GM10248 (cell line): ENCODE data around the gene CEP41.

Experiments
- CTCF ChIA-PET: fragments of 300-600 bp; sonication (Branson Sonifier 250); formaldehyde crosslinking; extraction: SDS; loops from one replicate; lab custom pipeline; 2021; ENCODE audit warnings: antibody characterized with exemption; lab: Yijun Ruan, JAX
- POLR2A ChIA-PET: fragments of 350-650 bp; sonication (Branson Sonifier 250); formaldehyde crosslinking; extraction: SDS; loops from one replicate; lab custom pipeline; 2020; ENCODE audit warnings: antibody characterized with exemption; lab: Yijun Ruan, JAX
- DNase-seq: peaks from one replicate; pipeline ENCODE4 v3.0.0; 2012; ENCODE audit errors: extremely low spot score
- TF ChIP-seq, protein P1 (sequence below): IDR thresholded peaks from 2 replicates; pipeline ENCODE4 v1.5.1; 2012; ENCODE audit warnings: mild to moderate bottlenecking, low read depth; ENCODE audit errors: extremely low read depth, missing control alignments, control extremely low read depth

CEP41 gene

DNA sequence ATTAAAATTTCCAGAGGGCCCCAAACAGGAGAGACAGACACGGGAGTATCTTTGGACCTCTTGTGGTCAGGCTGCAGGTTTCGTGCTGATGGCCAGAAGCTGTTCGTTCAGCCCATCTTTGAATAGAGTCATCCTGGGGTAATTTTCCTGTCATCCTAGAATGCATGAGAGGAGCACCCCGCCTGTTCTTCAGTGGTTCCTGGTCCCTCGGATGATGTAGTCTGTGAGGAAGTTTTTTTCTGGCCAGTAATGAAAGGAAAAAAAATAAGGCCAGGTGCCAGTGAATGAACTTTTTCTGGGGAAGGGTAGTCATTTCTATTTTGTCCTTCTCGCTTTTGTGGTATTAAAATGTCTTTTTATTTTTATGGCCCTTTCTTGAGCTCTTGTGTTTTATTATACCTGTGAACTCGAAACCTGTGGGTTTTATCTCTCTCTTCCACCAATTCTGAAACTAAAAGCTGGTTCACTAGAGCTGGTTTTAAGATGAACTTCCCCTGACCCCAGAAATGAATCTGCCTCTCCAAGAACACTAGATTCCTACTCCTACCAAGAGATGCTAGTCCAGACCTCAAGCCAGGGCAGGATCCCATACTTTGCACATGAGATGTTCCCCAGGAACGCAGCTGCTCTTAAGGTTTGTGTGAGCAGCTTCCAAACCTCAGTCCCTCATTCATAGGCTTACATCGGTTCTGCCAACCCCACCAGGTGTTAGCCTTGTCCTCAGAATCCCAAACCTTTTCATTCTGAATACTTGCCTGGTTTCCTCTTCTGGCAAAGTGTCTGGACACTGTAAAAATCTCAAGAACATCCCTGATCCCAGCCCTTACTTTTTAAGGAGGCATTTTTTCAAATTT, 35.7 kb upstream of the CEP41 start:
- CTCF ChIA-PET = interaction anchor here (0.9 to 1.2 kb wide), 5 partner anchors 12 to 49 kb away, joined by 3 read pairs; no protein-coding TSS in a partner anchor
- no peak for DNase-seq
- TF ChIP-seq, protein P1, sequence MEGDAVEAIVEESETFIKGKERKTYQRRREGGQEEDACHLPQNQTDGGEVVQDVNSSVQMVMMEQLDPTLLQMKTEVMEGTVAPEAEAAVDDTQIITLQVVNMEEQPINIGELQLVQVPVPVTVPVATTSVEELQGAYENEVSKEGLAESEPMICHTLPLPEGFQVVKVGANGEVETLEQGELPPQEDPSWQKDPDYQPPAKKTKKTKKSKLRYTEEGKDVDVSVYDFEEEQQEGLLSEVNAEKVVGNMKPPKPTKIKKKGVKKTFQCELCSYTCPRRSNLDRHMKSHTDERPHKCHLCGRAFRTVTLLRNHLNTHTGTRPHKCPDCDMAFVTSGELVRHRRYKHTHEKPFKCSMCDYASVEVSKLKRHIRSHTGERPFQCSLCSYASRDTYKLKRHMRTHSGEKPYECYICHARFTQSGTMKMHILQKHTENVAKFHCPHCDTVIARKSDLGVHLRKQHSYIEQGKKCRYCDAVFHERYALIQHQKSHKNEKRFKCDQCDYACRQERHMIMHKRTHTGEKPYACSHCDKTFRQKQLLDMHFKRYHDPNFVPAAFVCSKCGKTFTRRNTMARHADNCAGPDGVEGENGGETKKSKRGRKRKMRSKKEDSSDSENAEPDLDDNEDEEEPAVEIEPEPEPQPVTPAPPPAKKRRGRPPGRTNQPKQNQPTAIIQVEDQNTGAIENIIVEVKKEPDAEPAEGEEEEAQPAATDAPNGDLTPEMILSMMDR = no peak
- POLR2A ChIA-PET = no interaction called here

- ChIA-PET POLR2A (no interaction called here), CTCF (interaction anchor here (1.2 kb wide), 1 partner anchor 12 kb away, joined by 3 read pairs; no protein-coding TSS in a partner anchor)
- TF ChIP-seq, protein P1 = no peak
- DNase-seq = no peak
These were observed 35.0 kb upstream of the CEP41 start for GRCh38 chr7:130475776-130476175.

DNA sequence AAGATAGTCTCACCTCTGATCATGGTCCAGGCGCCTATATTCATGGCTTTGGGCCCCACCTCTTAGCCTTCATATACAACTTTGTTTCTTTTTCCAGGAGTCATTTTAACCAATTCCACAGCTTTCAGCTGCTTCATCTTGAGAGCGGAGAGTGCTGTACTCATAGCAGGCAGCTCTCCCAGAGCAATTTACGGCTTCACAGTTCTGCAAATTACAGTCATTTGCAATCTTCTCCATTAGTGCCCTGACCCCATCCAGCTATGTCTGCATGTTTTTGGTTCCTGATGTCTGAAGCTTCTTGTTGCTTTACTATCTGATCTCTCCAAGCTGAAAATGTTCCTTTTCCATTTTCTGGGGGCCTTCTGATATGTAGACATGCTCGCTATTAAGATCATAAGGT, 33.1 kb upstream of the CEP41 start:
- no peak for DNase-seq
- TF ChIP-seq, protein P1 = no peak
- ChIA-PET CTCF (interaction anchor here (1.1 to 1.3 kb wide), 2 partner anchors 10 to 11 kb away, joined by 3 to 6 read pairs; no protein-coding TSS in a partner anchor), POLR2A (no interaction called here)

DNA sequence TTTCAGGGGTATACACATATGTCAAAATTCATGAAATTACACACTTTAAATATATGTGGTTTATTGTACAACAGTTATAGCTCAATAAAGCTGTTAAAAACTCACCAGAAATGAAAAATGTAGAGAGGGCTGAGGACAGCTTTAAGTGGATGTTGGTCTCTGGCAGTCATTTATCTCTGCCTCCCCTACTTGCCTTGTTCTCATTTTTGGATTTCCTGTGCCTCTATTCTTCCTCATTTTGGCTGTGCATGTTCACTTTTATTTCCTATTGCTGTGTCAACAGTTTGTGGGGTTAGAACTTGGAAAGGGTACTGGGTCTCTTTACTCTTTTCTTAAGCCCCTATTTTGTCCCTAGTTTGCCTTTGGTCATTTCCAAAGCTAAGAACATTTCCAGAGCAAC, 32.5 kb upstream of the CEP41 start:
- POLR2A ChIA-PET = no interaction called here
- TF ChIP-seq, protein P1 = no peak
- CTCF ChIA-PET = interaction anchor here (0.7 to 1.3 kb wide), 3 partner anchors 9 to 11 kb away, joined by 3 to 6 read pairs (median 4); no protein-coding TSS in a partner anchor
- no peak for DNase-seq

DNA sequence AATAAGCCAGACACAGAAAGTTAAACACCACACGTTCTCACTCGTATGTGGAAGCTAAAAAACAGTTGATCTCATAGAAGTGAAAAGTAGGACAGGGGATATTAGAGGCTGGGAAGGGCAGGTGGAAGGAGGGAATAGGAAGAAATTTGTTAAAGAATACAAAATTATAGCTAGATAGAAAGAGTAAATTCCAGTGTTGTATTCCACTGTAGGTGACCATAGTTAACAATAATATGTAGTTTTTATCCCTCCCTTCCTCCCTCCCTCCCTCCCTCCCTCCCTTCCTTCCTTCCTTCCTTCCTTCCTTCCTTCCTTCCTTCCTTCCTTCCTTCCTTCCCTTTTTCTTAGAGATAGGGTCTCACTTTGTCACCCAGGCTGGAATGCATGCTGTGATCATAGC, 31.2 kb upstream of the CEP41 start:
- ChIA-PET POLR2A (no interaction called here), CTCF (interaction anchor here (0.6 to 1.7 kb wide), 2 partner anchors 12 to 55 kb away, joined by 3 to 4 read pairs; no protein-coding TSS in a partner anchor)
- no peak for DNase-seq
- TF ChIP-seq, protein P1 = no peak

- no peak for DNase-seq
- TF ChIP-seq, protein P1 = no peak
- POLR2A ChIA-PET = no interaction called here
- CTCF ChIA-PET = interaction anchor here (0.7 to 1.3 kb wide), 3 partner anchors 10 to 22 kb away, joined by 3 to 4 read pairs (median 4); no protein-coding TSS in a partner anchor
These were observed 27.8 kb upstream of the CEP41 start for GRCh38 chr7:130468612-130469011.
